ENCODE results near the gene LUC7L2.
"Not testable (repeated sequence)": the region's sequence is repeated elsewhere in the genome, so short reads cannot be mapped to it uniquely, and the experiment has no call there.

Gene LUC7L2

DNA sequence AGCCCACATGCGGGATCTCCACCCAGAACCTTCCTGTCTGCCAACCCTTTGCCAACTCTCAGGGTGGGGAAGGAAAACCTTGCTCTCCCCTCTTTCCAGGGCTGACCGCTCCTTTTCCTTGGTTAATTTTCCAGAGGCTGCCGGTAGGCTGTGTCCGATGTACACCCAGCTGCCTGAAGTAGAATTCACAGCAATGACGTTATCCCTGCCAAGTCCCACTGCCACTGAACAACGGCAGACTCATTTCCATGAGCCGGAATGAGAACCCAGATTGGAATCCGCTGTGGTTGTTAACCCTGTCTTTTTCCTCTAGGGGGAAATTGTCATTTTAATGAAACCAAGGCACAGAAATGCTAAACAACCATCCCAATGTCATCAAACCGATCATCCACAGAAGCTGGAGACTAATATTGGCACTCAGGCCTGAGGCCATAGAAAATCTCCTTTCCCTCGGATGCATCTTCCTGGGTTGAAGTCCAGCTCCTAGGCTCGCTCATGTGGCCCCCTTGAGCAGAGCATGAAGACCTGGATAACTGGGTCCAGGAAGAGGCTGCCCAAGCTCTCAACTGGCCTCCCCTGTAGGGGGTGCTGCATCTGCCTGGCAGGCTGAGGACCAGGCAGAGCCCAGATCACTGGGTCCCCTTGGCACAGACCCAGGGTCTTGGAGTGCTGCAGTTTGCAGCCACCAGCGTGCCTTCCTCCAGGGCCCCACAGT, 93.4 kb downstream of the LUC7L2 start:
- DNase-seq = no peak

DNA sequence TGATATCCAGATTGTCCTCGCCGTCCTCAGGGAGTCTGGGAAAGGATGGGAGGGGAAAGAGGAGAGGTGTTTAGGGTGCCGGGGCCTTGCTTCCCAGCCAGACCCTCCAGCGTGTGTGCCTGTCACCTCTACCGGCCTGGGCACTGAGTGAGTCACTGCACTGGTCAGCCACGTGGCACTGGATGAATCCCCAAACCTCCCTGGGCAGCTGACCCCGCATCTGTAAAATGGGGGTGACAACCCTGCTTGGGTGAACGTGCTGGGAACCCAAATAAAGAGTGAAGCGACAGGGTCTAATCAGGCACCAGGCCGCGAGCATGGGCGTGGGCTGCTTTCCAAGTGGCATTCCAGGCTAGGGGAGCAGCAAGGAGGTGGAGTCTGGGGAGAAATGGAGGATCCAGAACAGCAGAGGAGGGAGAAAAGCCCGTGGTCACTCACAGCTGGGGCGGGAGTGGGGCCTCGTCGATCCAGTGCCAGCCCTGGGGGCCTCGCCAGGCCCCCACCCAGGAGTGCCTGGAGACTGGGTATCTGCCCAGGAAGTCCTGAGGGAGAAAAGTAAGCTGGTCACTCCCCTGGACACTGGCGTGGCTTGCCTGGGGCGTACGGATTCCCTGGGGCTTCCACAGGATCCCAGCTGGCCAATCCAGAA, 94.1 kb downstream of the LUC7L2 start:
- no peak for DNase-seq

DNA sequence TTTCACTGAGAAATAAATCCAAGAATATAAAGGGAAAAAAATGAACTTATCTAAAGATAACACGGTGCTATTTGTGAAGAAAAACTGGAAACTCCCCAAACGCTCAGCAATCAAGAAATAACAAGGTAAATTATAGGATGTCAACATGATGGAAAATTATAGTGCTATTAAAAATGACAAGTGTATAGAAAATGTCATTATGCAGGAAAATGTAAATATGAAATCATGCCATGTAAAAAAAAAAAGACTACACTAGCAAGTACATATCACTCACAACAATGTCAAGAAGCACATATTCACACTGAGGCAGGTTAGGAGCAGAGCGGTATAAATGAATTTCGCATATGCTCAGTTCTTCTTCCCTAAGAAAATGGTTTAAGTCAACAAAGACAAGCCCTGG, 96.1 kb downstream of the LUC7L2 start:
- DNase-seq = no peak

DNA sequence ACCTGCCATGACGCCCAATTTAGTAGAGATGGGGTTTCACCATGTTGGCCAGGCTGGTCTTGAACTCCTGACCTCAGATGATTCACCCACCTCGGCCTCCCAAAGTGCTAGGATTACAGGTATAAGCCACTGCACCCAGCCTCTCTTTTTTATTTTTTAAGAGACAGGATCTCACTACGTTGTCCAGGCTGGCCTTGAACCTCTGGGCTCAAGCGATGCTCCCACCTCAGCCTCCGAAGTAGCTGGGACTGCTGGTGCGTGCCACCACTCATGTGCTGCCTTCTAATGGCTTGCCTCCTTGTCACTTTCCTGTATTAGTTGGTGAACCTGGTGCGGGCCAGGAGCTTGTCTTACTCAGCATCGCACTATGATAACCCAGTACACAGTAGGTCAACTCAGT, 96.8 kb downstream of the LUC7L2 start:
- DNase-seq = no peak

DNA sequence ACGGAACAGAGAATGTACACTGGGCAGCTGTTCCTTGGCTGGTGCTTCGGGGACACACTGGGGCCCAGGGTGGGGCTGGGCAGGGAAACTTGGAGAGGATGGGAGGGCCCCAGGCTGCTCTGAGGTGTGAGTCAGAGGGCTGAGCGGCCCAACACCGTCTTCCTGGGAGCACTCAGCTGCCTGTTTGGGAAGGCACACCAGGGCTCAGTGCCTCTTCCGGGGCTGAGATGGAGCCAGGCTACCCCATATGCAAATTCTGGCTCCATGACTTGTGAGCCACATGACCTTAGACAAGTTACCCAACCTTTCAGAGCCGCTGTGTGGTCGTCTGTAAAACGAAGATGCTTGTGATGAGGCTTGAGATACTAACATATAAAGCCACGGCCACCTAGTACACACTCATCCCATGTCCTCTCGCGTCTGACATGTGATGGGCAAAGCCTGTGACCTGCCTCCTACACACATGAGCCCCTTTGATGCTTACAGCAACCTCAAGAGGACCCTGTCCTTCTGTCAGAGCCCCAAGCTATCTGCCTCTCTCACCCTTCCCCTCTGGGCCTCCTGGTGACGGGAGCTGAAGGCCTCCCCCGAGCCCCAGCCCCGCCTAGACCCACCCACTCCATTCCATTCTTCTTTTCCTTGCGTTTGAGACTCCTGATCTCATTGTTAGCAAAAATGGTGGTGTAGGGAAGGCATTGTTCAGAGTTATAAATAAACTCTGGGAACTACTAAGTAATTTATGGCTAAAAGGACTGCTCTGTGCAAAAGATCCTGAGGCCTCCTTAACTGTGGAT, 97.7 kb downstream of the LUC7L2 start:
- no peak for DNase-seq

DNA sequence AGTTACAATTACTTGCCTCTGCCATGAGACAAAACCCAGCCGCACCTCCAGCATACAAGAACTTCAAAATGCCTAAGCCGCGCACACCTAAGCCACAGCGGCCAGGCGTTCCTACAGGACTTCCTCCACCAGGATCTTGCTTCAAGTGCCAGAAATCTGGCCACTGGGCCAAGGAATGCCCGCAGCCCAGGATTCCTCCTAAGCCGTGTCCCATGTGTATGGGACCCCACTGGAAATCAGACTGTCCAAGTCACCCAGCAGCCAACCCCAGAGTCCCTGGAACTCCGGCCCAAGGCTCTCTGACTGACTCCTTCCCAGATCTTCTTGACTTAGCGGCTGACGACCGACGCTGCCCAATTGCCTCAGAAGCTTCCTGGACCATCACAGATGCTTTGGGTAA, 103.7 kb downstream of the LUC7L2 start:
- not testable (repeated sequence) for DNase-seq

DNA sequence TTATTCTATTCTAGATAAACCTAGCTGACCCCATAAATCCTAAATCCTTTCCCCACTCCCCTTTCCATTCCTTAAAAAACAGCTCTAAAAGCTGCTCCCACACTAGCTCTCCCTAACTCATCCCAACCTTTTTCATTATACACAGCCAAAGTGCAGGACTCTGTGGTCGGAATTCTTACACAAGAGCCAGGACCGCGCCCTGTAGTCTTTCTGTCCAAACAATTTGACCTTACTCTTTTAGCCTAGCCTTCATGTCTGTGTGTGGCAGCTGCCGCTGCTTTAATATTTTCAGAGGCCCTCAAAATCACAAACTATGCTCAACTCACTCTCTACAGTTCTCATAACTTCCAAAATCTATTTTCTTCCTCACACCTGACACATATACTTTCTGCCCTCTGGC, 104.8 kb downstream of the LUC7L2 start:
- not testable (repeated sequence) for DNase-seq

DNA sequence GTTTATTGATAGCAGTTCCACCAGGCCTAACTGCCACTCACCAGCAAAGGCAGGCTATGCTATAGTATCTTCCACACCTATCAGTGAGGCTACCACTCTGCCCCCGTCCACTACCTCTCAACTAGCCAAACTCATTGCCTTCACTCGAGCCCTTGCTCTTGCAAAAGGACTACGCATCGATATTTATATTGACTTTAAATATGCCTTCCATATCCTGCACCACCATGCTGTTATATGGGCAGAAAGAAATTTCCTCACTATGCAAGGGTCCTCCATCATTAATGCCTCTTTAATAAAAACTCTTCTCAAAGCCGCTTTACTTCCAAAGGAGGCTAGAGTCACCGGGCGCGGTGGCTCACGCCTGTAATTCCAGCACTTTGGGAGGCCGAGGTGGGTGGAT, 105.4 kb downstream of the LUC7L2 start:
- not testable (repeated sequence) for DNase-seq

DNA sequence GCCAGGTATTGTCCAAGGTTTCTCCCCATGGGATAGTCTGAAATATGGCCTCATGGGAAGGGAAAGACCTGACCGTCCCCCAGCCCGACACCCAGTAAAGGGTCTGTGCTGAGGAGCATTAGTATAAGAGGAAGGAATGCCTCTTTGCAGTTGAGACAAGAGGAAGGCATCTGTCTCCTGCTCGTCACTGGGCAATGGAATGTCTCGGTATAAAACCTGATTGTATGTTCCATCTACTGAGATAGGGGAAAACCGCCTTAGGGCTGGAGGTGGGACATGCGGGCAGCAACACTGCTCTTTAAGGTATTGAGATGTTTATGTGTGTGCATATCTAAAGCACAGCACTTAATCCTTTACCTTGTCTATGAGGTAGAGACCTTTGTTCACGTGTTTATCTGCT, 108.0 kb downstream of the LUC7L2 start:
- not testable (repeated sequence) for DNase-seq

DNA sequence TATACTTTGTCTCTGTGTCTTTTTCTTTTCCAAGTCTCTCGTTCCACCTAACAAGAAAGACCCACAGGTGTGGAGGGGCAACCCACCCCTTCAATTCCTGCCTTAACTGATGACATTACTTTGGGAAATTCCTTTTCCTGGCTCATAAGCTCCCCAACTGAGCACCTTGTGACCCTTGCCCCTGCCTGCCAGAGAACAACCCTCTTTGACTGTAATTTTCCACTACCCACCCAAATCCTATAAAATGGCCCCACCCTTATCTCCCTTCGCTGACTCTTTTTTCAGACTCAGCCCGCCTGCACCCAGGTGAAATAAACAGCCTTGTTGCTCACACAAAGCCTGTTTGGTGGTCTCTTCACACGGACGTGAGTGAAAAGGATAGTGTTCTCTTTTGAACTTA, 108.6 kb downstream of the LUC7L2 start:
- DNase-seq = not testable (repeated sequence)

DNA sequence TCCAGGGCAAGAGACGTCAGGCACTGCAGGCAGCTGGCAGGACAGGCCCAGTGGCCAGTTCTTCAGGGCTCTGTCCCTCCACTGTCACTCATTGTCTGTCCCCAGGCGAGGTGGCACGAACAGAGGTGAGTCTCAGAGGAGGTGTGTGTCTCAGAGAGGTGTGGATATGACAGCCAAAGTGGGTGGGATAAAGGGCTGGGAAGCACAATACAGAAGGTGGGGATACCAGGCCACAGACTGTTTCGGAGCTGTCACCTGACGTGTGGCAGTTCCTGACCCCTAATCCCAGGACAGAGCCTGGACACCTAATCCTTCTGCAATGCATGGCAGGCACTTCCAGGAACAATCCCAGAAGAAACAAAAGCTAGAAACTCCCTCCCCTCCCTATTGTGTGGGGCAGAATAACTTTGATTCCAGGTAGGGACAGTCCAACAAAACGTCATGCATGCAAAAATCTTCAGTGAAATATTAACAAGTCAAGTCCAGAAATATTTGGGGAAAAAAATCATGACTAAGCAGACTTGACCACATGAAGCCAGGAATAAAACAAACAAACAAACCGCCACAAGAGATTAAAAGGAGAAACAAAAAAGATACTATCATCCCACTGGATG, 112.2 kb downstream of the LUC7L2 start:
- DNase-seq = no peak
